ENCODE data around the gene LEO1.
A peak's percentile ranks its signal among the peaks of the same experiment; 100 is the strongest.

The LEO1 gene

GRCh38 chr15:51947124-51947523 lies 24.5 kb downstream of the LEO1 start:
- no peak overlapping the region for H3K9ac ChIP-seq (ENCODE audit: low read length)
- H3K27ac ChIP-seq (ENCODE audit: low read depth, low read length), result no peak overlapping the region
- no peaks in the 10 kb centered on the region for H3K79me2 ChIP-seq (ENCODE audit: control insufficient read depth, insufficient read depth, low read length)
- peaks cover 18% of the 10 kb centered on the region for H3K36me3 ChIP-seq (ENCODE audit: control insufficient read depth, insufficient read depth, low read length)
- no peak overlapping the region for H3K4me2 ChIP-seq (ENCODE audit: low read length)
- no peak for DNase-seq
- no peak overlapping the region for H4K8ac ChIP-seq (ENCODE audit: low read depth, low read length)
- H3K4ac ChIP-seq (ENCODE audit: low read depth, low read length), result no peak overlapping the region
- WGBS (ENCODE audit: extremely low coverage, insufficient coverage, low lambda C conversion rate), result no CpG with 5 or more reads among the region's 2 CpGs
- no peak overlapping the region for H3K18ac ChIP-seq (ENCODE audit: low read length)
- no peak overlapping the region for H4K5ac ChIP-seq (ENCODE audit: low read length)
- no peak overlapping the region for H3K56ac ChIP-seq (ENCODE audit: low read length)
- no peaks in the 10 kb centered on the region for H3K4me1 ChIP-seq (ENCODE audit: control insufficient read depth, low read depth, low read length)
- H3K27me3 ChIP-seq (ENCODE audit: insufficient read depth, low read length, poor library complexity), result no peaks in the 10 kb centered on the region
- H2BK5ac ChIP-seq (ENCODE audit: low read length), result no peak overlapping the region
- H3K23ac ChIP-seq (ENCODE audit: low read length), result no peak overlapping the region
- no peak overlapping the region for H2BK15ac ChIP-seq (replicated peaks; ENCODE audit: low read depth)
- no peak overlapping the region for H2BK120ac ChIP-seq (ENCODE audit: low read depth, low read length)
- no peaks in the 10 kb centered on the region for H3K79me1 ChIP-seq (ENCODE audit: low read length)
- H3K4me3 ChIP-seq (ENCODE audit: low read length), result no peak overlapping the region
- no peak overlapping the region for H2AK5ac ChIP-seq (ENCODE audit: low read length)

GRCh38 chr15:51939216-51939615 lies 32.4 kb downstream of the LEO1 start:
- Histone ChIP-seq H3K79me2 (ENCODE audit: control insufficient read depth, insufficient read depth, low read length) (no peaks in the 10 kb centered on the region), H3K4me2 (ENCODE audit: low read length) (no peak overlapping the region), H2BK15ac (replicated peaks; ENCODE audit: low read depth) (no peak overlapping the region), H3K36me3 (ENCODE audit: control insufficient read depth, insufficient read depth, low read length) (no peaks in the 10 kb centered on the region), H3K23ac (ENCODE audit: low read length) (no peak overlapping the region), H3K79me1 (ENCODE audit: low read length) (no peaks in the 10 kb centered on the region), H3K9ac (ENCODE audit: low read length) (no peak overlapping the region), H2AK5ac (ENCODE audit: low read length) (no peak overlapping the region), H3K27ac (ENCODE audit: low read depth, low read length) (no peak overlapping the region), H3K18ac (ENCODE audit: low read length) (no peak overlapping the region), H3K56ac (ENCODE audit: low read length) (no peak overlapping the region), H3K27me3 (ENCODE audit: insufficient read depth, low read length, poor library complexity) (no peaks in the 10 kb centered on the region), H3K4me3 (ENCODE audit: low read length) (no peak overlapping the region), H4K5ac (ENCODE audit: low read length) (no peak overlapping the region), H3K4ac (ENCODE audit: low read depth, low read length) (no peak overlapping the region), H3K4me1 (ENCODE audit: control insufficient read depth, low read depth, low read length) (no peaks in the 10 kb centered on the region), H4K8ac (ENCODE audit: low read depth, low read length) (no peak overlapping the region), H2BK5ac (ENCODE audit: low read length) (no peak overlapping the region), H2BK120ac (ENCODE audit: low read depth, low read length) (no peak overlapping the region)
- DNase-seq, result no peak

- H3K79me1 ChIP-seq (ENCODE audit: low read length), result no peaks in the 10 kb centered on the region
- H2BK15ac ChIP-seq (replicated peaks; ENCODE audit: low read depth), result no peak overlapping the region
- H3K36me3 ChIP-seq (ENCODE audit: control insufficient read depth, insufficient read depth, low read length), result no peaks in the 10 kb centered on the region
- H3K27me3 ChIP-seq (ENCODE audit: insufficient read depth, low read length, poor library complexity), result no peaks in the 10 kb centered on the region
- no CpG with 5 or more reads among the region's 3 CpGs for WGBS (ENCODE audit: extremely low coverage, insufficient coverage, low lambda C conversion rate)
- no peak overlapping the region for H4K5ac ChIP-seq (ENCODE audit: low read length)
- DNase-seq, result no peak
- H3K4ac ChIP-seq (ENCODE audit: low read depth, low read length), result no peak overlapping the region
- no peak overlapping the region for H2BK5ac ChIP-seq (ENCODE audit: low read length)
- H4K8ac ChIP-seq (ENCODE audit: low read depth, low read length), result no peak overlapping the region
- H2AK5ac ChIP-seq (ENCODE audit: low read length), result no peak overlapping the region
- H3K79me2 ChIP-seq (ENCODE audit: control insufficient read depth, insufficient read depth, low read length), result no peaks in the 10 kb centered on the region
- no peak overlapping the region for H2BK120ac ChIP-seq (ENCODE audit: low read depth, low read length)
- H3K23ac ChIP-seq (ENCODE audit: low read length), result no peak overlapping the region
- no peaks in the 10 kb centered on the region for H3K4me1 ChIP-seq (ENCODE audit: control insufficient read depth, low read depth, low read length)
- no peak overlapping the region for H3K4me3 ChIP-seq (ENCODE audit: low read length)
- no peak overlapping the region for H3K56ac ChIP-seq (ENCODE audit: low read length)
- no peak overlapping the region for H3K27ac ChIP-seq (ENCODE audit: low read depth, low read length)
- no peak overlapping the region for H3K9ac ChIP-seq (ENCODE audit: low read length)
- no peak overlapping the region for H3K4me2 ChIP-seq (ENCODE audit: low read length)
- no peak overlapping the region for H3K18ac ChIP-seq (ENCODE audit: low read length)
Measured at GRCh38 chr15:51938286-51938685, 33.3 kb downstream of the LEO1 start.

- H3K9ac ChIP-seq (ENCODE audit: low read length), result no peak overlapping the region
- WGBS (ENCODE audit: extremely low coverage, insufficient coverage, low lambda C conversion rate), result no CpG with 5 or more reads among the region's 2 CpGs
- H3K4ac ChIP-seq (ENCODE audit: low read depth, low read length), result no peak overlapping the region
- no peak overlapping the region for H3K27ac ChIP-seq (ENCODE audit: low read depth, low read length)
- H2BK5ac ChIP-seq (ENCODE audit: low read length), result no peak overlapping the region
- H2BK120ac ChIP-seq (ENCODE audit: low read depth, low read length), result no peak overlapping the region
- H2AK5ac ChIP-seq (ENCODE audit: low read length), result no peak overlapping the region
- no peak overlapping the region for H3K4me2 ChIP-seq (ENCODE audit: low read length)
- H3K27me3 ChIP-seq (ENCODE audit: insufficient read depth, low read length, poor library complexity), result no peaks in the 10 kb centered on the region
- H3K18ac ChIP-seq (ENCODE audit: low read length), result no peak overlapping the region
- H4K8ac ChIP-seq (ENCODE audit: low read depth, low read length), result no peak overlapping the region
- H3K79me1 ChIP-seq (ENCODE audit: low read length), result no peaks in the 10 kb centered on the region
- H3K23ac ChIP-seq (ENCODE audit: low read length), result no peak overlapping the region
- DNase-seq, result peak; percentile 45
- H3K4me1 ChIP-seq (ENCODE audit: control insufficient read depth, low read depth, low read length), result no peaks in the 10 kb centered on the region
- no peak overlapping the region for H4K5ac ChIP-seq (ENCODE audit: low read length)
- H3K4me3 ChIP-seq (ENCODE audit: low read length), result no peak overlapping the region
- H3K79me2 ChIP-seq (ENCODE audit: control insufficient read depth, insufficient read depth, low read length), result no peaks in the 10 kb centered on the region
- no peaks in the 10 kb centered on the region for H3K36me3 ChIP-seq (ENCODE audit: control insufficient read depth, insufficient read depth, low read length)
- H3K56ac ChIP-seq (ENCODE audit: low read length), result no peak overlapping the region
- H2BK15ac ChIP-seq (replicated peaks; ENCODE audit: low read depth), result no peak overlapping the region
Measured at GRCh38 chr15:51936105-51936478, 35.5 kb downstream of the LEO1 start.

- no peak overlapping the region for H2BK15ac ChIP-seq (replicated peaks; ENCODE audit: low read depth)
- H3K4me2 ChIP-seq (ENCODE audit: low read length), result no peak overlapping the region
- H3K27me3 ChIP-seq (ENCODE audit: insufficient read depth, low read length, poor library complexity), result no peaks in the 10 kb centered on the region
- H3K4ac ChIP-seq (ENCODE audit: low read depth, low read length), result no peak overlapping the region
- H3K4me1 ChIP-seq (ENCODE audit: control insufficient read depth, low read depth, low read length), result no peaks in the 10 kb centered on the region
- no peak overlapping the region for H2BK5ac ChIP-seq (ENCODE audit: low read length)
- no peak overlapping the region for H3K4me3 ChIP-seq (ENCODE audit: low read length)
- no peak overlapping the region for H3K27ac ChIP-seq (ENCODE audit: low read depth, low read length)
- no peak for DNase-seq
- no peak overlapping the region for H3K18ac ChIP-seq (ENCODE audit: low read length)
- no peaks in the 10 kb centered on the region for H3K36me3 ChIP-seq (ENCODE audit: control insufficient read depth, insufficient read depth, low read length)
- no peak overlapping the region for H3K56ac ChIP-seq (ENCODE audit: low read length)
- no peaks in the 10 kb centered on the region for H3K79me2 ChIP-seq (ENCODE audit: control insufficient read depth, insufficient read depth, low read length)
- H3K79me1 ChIP-seq (ENCODE audit: low read length), result no peaks in the 10 kb centered on the region
- H4K8ac ChIP-seq (ENCODE audit: low read depth, low read length), result no peak overlapping the region
- no peak overlapping the region for H3K23ac ChIP-seq (ENCODE audit: low read length)
- H2BK120ac ChIP-seq (ENCODE audit: low read depth, low read length), result no peak overlapping the region
- no peak overlapping the region for H3K9ac ChIP-seq (ENCODE audit: low read length)
- H4K5ac ChIP-seq (ENCODE audit: low read length), result no peak overlapping the region
- WGBS (ENCODE audit: extremely low coverage, insufficient coverage, low lambda C conversion rate), result no CpG with 5 or more reads among the region's 5 CpGs
- no peak overlapping the region for H2AK5ac ChIP-seq (ENCODE audit: low read length)
Measured at GRCh38 chr15:51935466-51936104, 36.0 kb downstream of the LEO1 start.

- no peak overlapping the region for H3K4me2 ChIP-seq (ENCODE audit: low read length)
- H3K9ac ChIP-seq (ENCODE audit: low read length), result no peak overlapping the region
- H2BK120ac ChIP-seq (ENCODE audit: low read depth, low read length), result no peak overlapping the region
- WGBS (ENCODE audit: extremely low coverage, insufficient coverage, low lambda C conversion rate), result no CpG with 5 or more reads among the region's 1 CpG
- no peaks in the 10 kb centered on the region for H3K36me3 ChIP-seq (ENCODE audit: control insufficient read depth, insufficient read depth, low read length)
- no peak overlapping the region for H3K4me3 ChIP-seq (ENCODE audit: low read length)
- H3K4ac ChIP-seq (ENCODE audit: low read depth, low read length), result no peak overlapping the region
- H2BK5ac ChIP-seq (ENCODE audit: low read length), result no peak overlapping the region
- H3K56ac ChIP-seq (ENCODE audit: low read length), result no peak overlapping the region
- DNase-seq, result no peak
- no peaks in the 10 kb centered on the region for H3K79me2 ChIP-seq (ENCODE audit: control insufficient read depth, insufficient read depth, low read length)
- H4K8ac ChIP-seq (ENCODE audit: low read depth, low read length), result no peak overlapping the region
- H3K18ac ChIP-seq (ENCODE audit: low read length), result no peak overlapping the region
- H3K27me3 ChIP-seq (ENCODE audit: insufficient read depth, low read length, poor library complexity), result no peaks in the 10 kb centered on the region
- no peak overlapping the region for H3K27ac ChIP-seq (ENCODE audit: low read depth, low read length)
- no peaks in the 10 kb centered on the region for H3K4me1 ChIP-seq (ENCODE audit: control insufficient read depth, low read depth, low read length)
- H2AK5ac ChIP-seq (ENCODE audit: low read length), result no peak overlapping the region
- H3K79me1 ChIP-seq (ENCODE audit: low read length), result no peaks in the 10 kb centered on the region
- no peak overlapping the region for H2BK15ac ChIP-seq (replicated peaks; ENCODE audit: low read depth)
- no peak overlapping the region for H3K23ac ChIP-seq (ENCODE audit: low read length)
- H4K5ac ChIP-seq (ENCODE audit: low read length), result no peak overlapping the region
Measured at GRCh38 chr15:51932161-51932560, 39.4 kb downstream of the LEO1 start.

All from mesendoderm (in vitro differentiated cells).